NCI-H226 (cell line): ENCODE measurements around the gene CIART.
"Not testable (repeated sequence)": the region's sequence is repeated elsewhere in the genome, so short reads cannot be mapped to it uniquely, and the experiment has no call there.

Experiments
- DNase-seq: peaks from one replicate; pipeline ENCODE4 v3.0.0-alpha.2; 2015

Gene CIART

DNA sequence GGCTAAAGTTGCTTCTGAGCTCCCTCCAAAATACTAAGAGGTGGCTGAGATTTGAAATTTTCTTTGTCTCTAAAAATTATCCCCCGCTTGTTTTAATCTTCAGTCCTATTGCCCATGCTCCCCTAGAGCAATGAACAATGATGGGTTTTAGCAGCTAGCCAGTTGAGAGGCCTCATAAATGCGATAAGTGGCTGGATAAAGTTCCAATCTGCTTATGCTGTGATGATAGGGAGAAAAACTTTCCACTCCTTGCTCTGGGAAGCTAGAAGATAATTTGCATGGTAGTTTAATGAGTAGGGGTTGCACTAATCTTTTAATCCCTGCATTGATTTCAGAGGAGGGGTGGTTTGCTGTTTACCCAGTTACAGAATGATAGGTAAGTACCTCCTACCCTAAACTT is 29.4 kb downstream of the CIART start:
- DNase-seq = no peak

GRCh38 chr1:150314691-150315090 is 32.3 kb downstream of the CIART start:
- DNase-seq = not testable (repeated sequence)

DNA sequence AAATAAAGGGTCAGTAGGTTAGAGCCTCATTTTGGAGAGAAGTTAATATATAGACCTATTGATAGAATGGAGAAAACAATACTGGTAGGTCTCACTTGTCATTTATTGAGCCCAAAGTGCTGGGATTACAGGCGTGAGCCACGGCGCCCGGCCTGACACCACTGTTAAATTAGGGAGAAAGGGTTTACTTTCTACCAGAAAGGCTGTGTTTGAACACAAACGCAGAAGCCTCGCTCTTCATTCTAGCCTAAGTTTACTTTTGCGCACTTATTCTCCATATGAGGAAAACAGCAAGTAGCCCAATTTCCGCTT is 38.3 kb downstream of the CIART start:
- DNase-seq = no peak

GRCh38 chr1:150321826-150322166 is 39.4 kb downstream of the CIART start:
- DNase-seq = no peak

DNA sequence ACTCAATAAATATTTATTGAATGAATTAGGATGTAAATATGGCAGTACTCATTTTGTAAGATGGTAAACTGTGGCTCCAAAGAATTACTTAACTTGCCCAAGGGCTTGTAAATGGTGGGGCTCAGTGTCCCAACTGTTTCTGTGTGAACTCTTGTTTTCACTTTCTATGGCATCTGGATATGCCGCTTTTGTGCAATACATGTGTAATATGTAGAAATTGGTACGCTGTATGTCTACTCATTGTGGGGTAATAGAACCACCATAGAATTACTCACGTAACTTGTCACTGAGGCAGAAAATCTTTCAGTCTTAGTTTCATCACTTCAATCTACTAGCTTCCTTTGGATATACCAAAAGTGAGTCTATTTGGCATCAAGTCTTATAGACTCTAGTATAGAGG is 40.0 kb downstream of the CIART start:
- DNase-seq = no peak

- no peak for DNase-seq
Measured at GRCh38 chr1:150332651-150333290, 50.4 kb downstream of the CIART start.
